Measurements from ENCODE around the gene SHOX. TPM values are rescaled to one million over a fixed set of nuclear protein-coding genes. Genes with fewer than 3 reads are reported as not detected.

SHOX gene
- total RNA-seq, 1 experiment from 2014 or later: not detected

DNA sequence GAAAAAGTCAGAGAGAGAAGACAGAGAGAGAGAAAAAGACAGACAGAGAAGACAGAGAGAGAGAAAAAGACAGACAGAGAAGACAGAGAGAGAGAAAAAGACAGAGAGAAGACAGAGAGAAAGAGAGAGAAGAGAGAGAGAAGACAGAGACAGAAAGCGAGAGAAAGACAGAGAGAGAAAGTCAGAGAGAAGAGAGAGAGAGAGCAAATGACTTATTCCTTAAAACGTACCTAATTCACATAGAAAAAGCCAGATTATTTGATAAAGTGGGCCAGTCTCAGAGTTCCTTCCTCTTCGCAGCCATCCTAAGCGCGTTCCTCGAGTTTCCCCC is 7.4 kb upstream of the SHOX start:
- ChIA-PET POLR2A (no interaction called here), RAD21 (ENCODE audit: low non-redundant PET in 1 of 2, low total read pairs in 2 of 2, uncharacterized antibody in 2 of 2, unreplicated experiment in 2 of 2) (no interaction called here), CTCF (no interaction called here)
- Histone ChIP-seq H3K9me2 (ENCODE audit: insufficient read depth) (no peaks in the 10 kb centered on the region), H3K9ac (ENCODE audit: low read length) (no peak overlapping the region), H4K20me1 (ENCODE audit: insufficient read depth) (no peaks in the 10 kb centered on the region), H3K9me3 (ENCODE audit: control insufficient read depth in 1 of 2, insufficient read depth in 1 of 2, low read depth in 1 of 2, low read length in 2 of 2) (no peaks in the 10 kb centered on the region), H3K27ac (ENCODE audit: low read depth, low read length) (no peak overlapping the region), H3K4me3 (replicated peaks in 1 of 2; ENCODE audit: low read depth in 1 of 2, low read length in 2 of 2) (no peak overlapping the region), H3K27me3 (ENCODE audit: insufficient read depth, low read length) (no peaks in the 10 kb centered on the region), H3K79me2 (ENCODE audit: insufficient read depth, low read length) (no peaks in the 10 kb centered on the region), H3K4me2 (ENCODE audit: low read length) (no peak overlapping the region), H3K4me1 (ENCODE audit: control insufficient read depth in 1 of 2, insufficient read depth in 2 of 2, low read length in 2 of 2) (no peaks in the 10 kb centered on the region), H3K36me3 (ENCODE audit: control insufficient read depth in 1 of 2, insufficient read depth in 2 of 2, low read length in 2 of 2) (no peaks in the 10 kb centered on the region), H2AFZ (ENCODE audit: low read depth, low read length, poor library complexity, severe bottlenecking) (no peak overlapping the region)
- TF ChIP-seq SIN3A (IDR thresholded peaks at IDR 0.05; ENCODE audit: low read depth): no peak
- no peak for TF ChIP-seq SP1 (IDR thresholded peaks at IDR 0.05; ENCODE audit: low read depth)
- no peak for TF ChIP-seq RAD21 (IDR thresholded peaks at IDR 0.05; ENCODE audit: low read depth)
- no peak for TF ChIP-seq FOSL1 (IDR thresholded peaks at IDR 0.05; ENCODE audit: low read depth)
- TF ChIP-seq ZNF274 (IDR thresholded peaks at IDR 0.05; ENCODE audit: low read depth, low read length): no peak
- TF ChIP-seq ATF3 (IDR thresholded peaks at IDR 0.05): no peak
- TF ChIP-seq POLR2A (IDR thresholded peaks at IDR 0.05; ENCODE audit: borderline replicate concordance, extremely low read depth, insufficient read depth, insufficient read length): no peak
- no peak for TF ChIP-seq TCF7L2 (IDR thresholded peaks at IDR 0.05; ENCODE audit: borderline replicate concordance, extremely low read depth, insufficient read depth, insufficient read length)
- no peak for TF ChIP-seq YY1 (IDR thresholded peaks at IDR 0.05; ENCODE audit: extremely low read depth, insufficient replicate concordance, low read depth, low read length)
- no peak for TF ChIP-seq CBX3 (IDR thresholded peaks at IDR 0.05; ENCODE audit: low read depth)
- no peak for TF ChIP-seq EGR1 (IDR thresholded peaks at IDR 0.05; ENCODE audit: low read depth)
- TF ChIP-seq ELF1 (IDR thresholded peaks at IDR 0.05; ENCODE audit: borderline replicate concordance, low read depth): no peak
- no peak for TF ChIP-seq SRF (IDR thresholded peaks at IDR 0.05; ENCODE audit: low read depth)
- no peak for TF ChIP-seq EZH2 (IDR thresholded peaks at IDR 0.05)
- no peak for TF ChIP-seq JUND (IDR thresholded peaks at IDR 0.05)
- TF ChIP-seq ZBTB33 (IDR thresholded peaks at IDR 0.05; ENCODE audit: extremely low read depth, insufficient replicate concordance, low read length): no peak
- TF ChIP-seq ZFX (IDR thresholded peaks at IDR 0.05): no peak
- TF ChIP-seq, protein P1, sequence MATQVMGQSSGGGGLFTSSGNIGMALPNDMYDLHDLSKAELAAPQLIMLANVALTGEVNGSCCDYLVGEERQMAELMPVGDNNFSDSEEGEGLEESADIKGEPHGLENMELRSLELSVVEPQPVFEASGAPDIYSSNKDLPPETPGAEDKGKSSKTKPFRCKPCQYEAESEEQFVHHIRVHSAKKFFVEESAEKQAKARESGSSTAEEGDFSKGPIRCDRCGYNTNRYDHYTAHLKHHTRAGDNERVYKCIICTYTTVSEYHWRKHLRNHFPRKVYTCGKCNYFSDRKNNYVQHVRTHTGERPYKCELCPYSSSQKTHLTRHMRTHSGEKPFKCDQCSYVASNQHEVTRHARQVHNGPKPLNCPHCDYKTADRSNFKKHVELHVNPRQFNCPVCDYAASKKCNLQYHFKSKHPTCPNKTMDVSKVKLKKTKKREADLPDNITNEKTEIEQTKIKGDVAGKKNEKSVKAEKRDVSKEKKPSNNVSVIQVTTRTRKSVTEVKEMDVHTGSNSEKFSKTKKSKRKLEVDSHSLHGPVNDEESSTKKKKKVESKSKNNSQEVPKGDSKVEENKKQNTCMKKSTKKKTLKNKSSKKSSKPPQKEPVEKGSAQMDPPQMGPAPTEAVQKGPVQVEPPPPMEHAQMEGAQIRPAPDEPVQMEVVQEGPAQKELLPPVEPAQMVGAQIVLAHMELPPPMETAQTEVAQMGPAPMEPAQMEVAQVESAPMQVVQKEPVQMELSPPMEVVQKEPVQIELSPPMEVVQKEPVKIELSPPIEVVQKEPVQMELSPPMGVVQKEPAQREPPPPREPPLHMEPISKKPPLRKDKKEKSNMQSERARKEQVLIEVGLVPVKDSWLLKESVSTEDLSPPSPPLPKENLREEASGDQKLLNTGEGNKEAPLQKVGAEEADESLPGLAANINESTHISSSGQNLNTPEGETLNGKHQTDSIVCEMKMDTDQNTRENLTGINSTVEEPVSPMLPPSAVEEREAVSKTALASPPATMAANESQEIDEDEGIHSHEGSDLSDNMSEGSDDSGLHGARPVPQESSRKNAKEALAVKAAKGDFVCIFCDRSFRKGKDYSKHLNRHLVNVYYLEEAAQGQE (IDR thresholded peaks at IDR 0.05; ENCODE audit: low read depth): no peak
- DNase-seq (ENCODE audit: low read depth, low spot score) (no peak), ATAC-seq (no peak)
- no TSS peak for BruUV-seq (replicated peaks)
- intact Hi-C loops (cut with micrococcal nuclease): no loop called here
